GM12878 (cell line): Measurements from ENCODE around the gene PTPRU.

ENCODE experiments used
- EP300 ChIP-seq, 2 experiments: fragments of 150-350 bp in 1 of 2; IDR thresholded peaks; 2 replicates each; pipeline ENCODE4 v1.6.1; 2011 to 2012; ENCODE audit warnings: low read depth in 2 of 2, low read length in 2 of 2, borderline replicate concordance in 1 of 2, improper control_type of control experiment in 1 of 2, inconsistent platforms in 1 of 2; ENCODE audit not compliant: control insufficient read depth in 1 of 2
- RFX5 ChIP-seq: IDR thresholded peaks from 2 replicates; pipeline ENCODE4 v1.6.1; 2011; ENCODE audit warnings: low read depth, low read length, improper control_type of control experiment

GRCh38 chr1:29304025-29304684 lies 67.8 kb downstream of the PTPRU start:
- no peak for TF ChIP-seq EP300 (IDR thresholded peaks at IDR 0.05; ENCODE audit: borderline replicate concordance in 1 of 2, control insufficient read depth in 1 of 2, low read depth in 2 of 2, low read length in 2 of 2)
- no peak for TF ChIP-seq RFX5
